ENCODE data around the gene WDR38. TPM values are rescaled to one million over a fixed set of nuclear protein-coding genes. Genes with fewer than 3 reads are reported as not detected.

WDR38 gene
- total RNA-seq, 1 experiment from 2014 or later, result not detected

GRCh38 chr9:124897570-124898460 lies 44.6 kb downstream of the WDR38 start:
- Histone ChIP-seq H3K4me3 (ENCODE audit: low read depth in 2 of 2, low read length in 2 of 2) (no peak overlapping the region), H3K27me3 (ENCODE audit: control insufficient read depth, insufficient read depth, low read length) (no peaks in the 10 kb centered on the region), H3K27ac (ENCODE audit: low read length) (no peak overlapping the region), H3K4me1 (ENCODE audit: control insufficient read depth, insufficient read depth, low read length) (no peaks in the 10 kb centered on the region), H3K36me3 (ENCODE audit: control insufficient read depth, insufficient read depth, low read length) (peaks cover 2% of the 10 kb centered on the region; the same call in 1 of the 2 replicates), H3K9me3 (ENCODE audit: control insufficient read depth, insufficient read depth, low read depth, low read length) (no peaks in the 10 kb centered on the region)
- DNase-seq (ENCODE audit: low read depth, low spot score), result no peak
- TF ChIP-seq REST (IDR thresholded peaks at IDR 0.05; ENCODE audit: insufficient read depth in 1 of 2, low read depth in 2 of 2, low read length in 1 of 2), result no peak
- TF ChIP-seq TCF7L2 (IDR thresholded peaks at IDR 0.05; ENCODE audit: low read depth, low read length), result no peak
- no peak for TF ChIP-seq SIN3A (IDR thresholded peaks at IDR 0.05; ENCODE audit: borderline replicate concordance, insufficient read depth, low read depth, low read length)
- no peak for TF ChIP-seq POLR2AphosphoS5 (IDR thresholded peaks at IDR 0.05; ENCODE audit: low read depth, low read length)
- TF ChIP-seq CTCF (IDR thresholded peaks at IDR 0.05), result no peak
- no peak for ATAC-seq
- intact Hi-C loops (cut with micrococcal nuclease; ENCODE audit: unreplicated experiment), result no loop called here
- POLR2A ChIA-PET, result no interaction called here
- in situ Hi-C loops (cut with HindIII; ENCODE audit: low pct_unique_long_range_greater_than_20kb, low sequenced_read_pairs), result no loop called here
- BruUV-seq (replicated peaks), result no TSS peak
- CTCF ChIA-PET, result interaction anchor here (0.6 kb wide), 1 partner anchor 194 kb away, joined by 7 read pairs; no protein-coding TSS in a partner anchor

- in situ Hi-C loops (cut with HindIII; ENCODE audit: low pct_unique_long_range_greater_than_20kb, low sequenced_read_pairs) (no loop called here), intact Hi-C loops (cut with micrococcal nuclease; ENCODE audit: unreplicated experiment) (no loop called here)
- ATAC-seq (no peak), DNase-seq (ENCODE audit: low read depth, low spot score) (no peak)
- H3K4me1 ChIP-seq (ENCODE audit: control insufficient read depth, insufficient read depth, low read length), result no peaks in the 10 kb centered on the region
- BruUV-seq (replicated peaks), result no TSS peak
- no peak overlapping the region for H3K27ac ChIP-seq (ENCODE audit: low read length)
- POLR2A ChIA-PET, result no interaction called here
- H3K4me3 ChIP-seq (ENCODE audit: low read depth in 2 of 2, low read length in 2 of 2), result no peak overlapping the region
- no peak for TF ChIP-seq POLR2AphosphoS5 (IDR thresholded peaks at IDR 0.05; ENCODE audit: low read depth, low read length)
- TF ChIP-seq TCF7L2 (IDR thresholded peaks at IDR 0.05; ENCODE audit: low read depth, low read length), result no peak
- TF ChIP-seq CTCF (IDR thresholded peaks at IDR 0.05), result no peak
- TF ChIP-seq SIN3A (IDR thresholded peaks at IDR 0.05; ENCODE audit: borderline replicate concordance, insufficient read depth, low read depth, low read length), result no peak
- TF ChIP-seq REST (IDR thresholded peaks at IDR 0.05; ENCODE audit: insufficient read depth in 1 of 2, low read depth in 2 of 2, low read length in 1 of 2), result no peak
- no peaks in the 10 kb centered on the region for H3K9me3 ChIP-seq (ENCODE audit: control insufficient read depth, insufficient read depth, low read depth, low read length)
- CTCF ChIA-PET, result no interaction called here
- no peaks in the 10 kb centered on the region; the same call in 1 of the 2 replicates for H3K36me3 ChIP-seq (ENCODE audit: control insufficient read depth, insufficient read depth, low read length)
- no peaks in the 10 kb centered on the region for H3K27me3 ChIP-seq (ENCODE audit: control insufficient read depth, insufficient read depth, low read length)
Observed at GRCh38 chr9:124899845-124900244, 46.6 kb downstream of the WDR38 start.

Data from Panc1 (cell line).